Lower leg skin (tissue), 3 donors: ENCODE results near the gene PODNL1.

Experiments used
- POLR2A ChIP-seq, 2 donors: fragments of 450-650 bp; IDR thresholded peaks; one replicate each; pipeline ENCODE4 v1.6.1; 2016 to 2017; ENCODE audit warnings: antibody characterized with exemption in 2 of 2, mild to moderate bottlenecking in 1 of 2, moderate library complexity in 1 of 2
- TF ChIP-seq, protein P1 (sequence below), 3 donors: fragments of 450-650 bp; IDR thresholded peaks; one replicate each; pipeline ENCODE4 v1.5.1; 2016; ENCODE audit warnings: antibody characterized with exemption in 3 of 3, mild to moderate bottlenecking in 3 of 3, moderate library complexity in 2 of 3

DNA sequence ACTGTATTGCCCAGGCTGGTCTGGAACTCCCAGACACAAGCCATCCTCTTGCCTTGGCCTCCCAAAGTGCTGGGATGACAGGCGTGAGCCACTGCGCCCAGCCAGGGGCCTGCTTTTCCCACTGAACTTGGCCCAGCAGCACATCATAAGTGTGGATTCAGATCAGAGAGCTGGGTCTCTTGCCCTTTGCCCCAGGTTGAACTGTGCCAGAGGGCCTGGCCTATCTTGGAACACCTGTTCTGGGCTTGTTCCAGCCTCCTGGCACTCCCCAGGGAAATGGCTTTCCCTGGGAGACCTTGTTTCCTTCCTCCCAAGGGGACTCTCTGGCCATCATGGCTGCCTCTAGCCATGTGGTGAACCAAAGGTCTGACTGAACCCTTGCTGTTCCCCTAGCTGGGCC lies 28.8 kb downstream of the PODNL1 start:
- TF ChIP-seq, protein P1, sequence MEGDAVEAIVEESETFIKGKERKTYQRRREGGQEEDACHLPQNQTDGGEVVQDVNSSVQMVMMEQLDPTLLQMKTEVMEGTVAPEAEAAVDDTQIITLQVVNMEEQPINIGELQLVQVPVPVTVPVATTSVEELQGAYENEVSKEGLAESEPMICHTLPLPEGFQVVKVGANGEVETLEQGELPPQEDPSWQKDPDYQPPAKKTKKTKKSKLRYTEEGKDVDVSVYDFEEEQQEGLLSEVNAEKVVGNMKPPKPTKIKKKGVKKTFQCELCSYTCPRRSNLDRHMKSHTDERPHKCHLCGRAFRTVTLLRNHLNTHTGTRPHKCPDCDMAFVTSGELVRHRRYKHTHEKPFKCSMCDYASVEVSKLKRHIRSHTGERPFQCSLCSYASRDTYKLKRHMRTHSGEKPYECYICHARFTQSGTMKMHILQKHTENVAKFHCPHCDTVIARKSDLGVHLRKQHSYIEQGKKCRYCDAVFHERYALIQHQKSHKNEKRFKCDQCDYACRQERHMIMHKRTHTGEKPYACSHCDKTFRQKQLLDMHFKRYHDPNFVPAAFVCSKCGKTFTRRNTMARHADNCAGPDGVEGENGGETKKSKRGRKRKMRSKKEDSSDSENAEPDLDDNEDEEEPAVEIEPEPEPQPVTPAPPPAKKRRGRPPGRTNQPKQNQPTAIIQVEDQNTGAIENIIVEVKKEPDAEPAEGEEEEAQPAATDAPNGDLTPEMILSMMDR (IDR thresholded peaks at IDR 0.05), result no peak
- no peak for TF ChIP-seq POLR2A (IDR thresholded peaks at IDR 0.05)
